GM11168 (cell line): Measurements from ENCODE around the gene CCDC178.
"Not testable (repeated sequence)": the region's sequence is repeated elsewhere in the genome, so short reads cannot be mapped to it uniquely, and the experiment has no call there.

ENCODE experiments used
- in situ Hi-C: fragments of 300-500 bp; cut with MboI; formaldehyde crosslinking; loops from one replicate; pipeline ENCODE4 v1.12.0; 2022; ENCODE audit warnings: low sequenced_read_pairs; ENCODE audit not compliant: unreplicated experiment

CCDC178 gene

GRCh38 chr18:33022370-33022769 is 418.2 kb downstream of the CCDC178 start:
- in situ Hi-C loops: no loop called here

- in situ Hi-C loops: no loop called here
These were observed 419.6 kb downstream of the CCDC178 start for GRCh38 chr18:33020877-33021276.

- in situ Hi-C loops: no loop called here
These were observed 426.3 kb downstream of the CCDC178 start for GRCh38 chr18:33014060-33014796.

GRCh38 chr18:33010149-33010548 is 430.4 kb downstream of the CCDC178 start:
- in situ Hi-C loops: no loop called here

GRCh38 chr18:32998921-32999320 is 441.6 kb downstream of the CCDC178 start:
- in situ Hi-C loops: no loop called here

GRCh38 chr18:32998285-32998684 is 442.2 kb downstream of the CCDC178 start:
- in situ Hi-C loops: no loop called here

GRCh38 chr18:32983721-32984120 is 456.8 kb downstream of the CCDC178 start:
- in situ Hi-C loops: no loop called here

GRCh38 chr18:32980896-32981295 is 459.6 kb downstream of the CCDC178 start:
- in situ Hi-C loops: no loop called here

GRCh38 chr18:32975501-32975900 is 465.0 kb downstream of the CCDC178 start:
- in situ Hi-C loops: no loop called here

GRCh38 chr18:32975163-32975436 is 465.4 kb downstream of the CCDC178 start:
- in situ Hi-C loops: no loop called here

GRCh38 chr18:32974421-32975162 is 465.9 kb downstream of the CCDC178 start:
- in situ Hi-C loops: no loop called here

- in situ Hi-C loops: no loop called here
These were observed 472.3 kb downstream of the CCDC178 start for GRCh38 chr18:32968248-32968647.

- in situ Hi-C loops: no loop called here
These were observed 474.4 kb downstream of the CCDC178 start for GRCh38 chr18:32966141-32966540.

GRCh38 chr18:32961538-32961937 is 479.0 kb downstream of the CCDC178 start:
- in situ Hi-C loops: no loop called here

- in situ Hi-C loops: no loop called here
These were observed 481.8 kb downstream of the CCDC178 start for GRCh38 chr18:32958746-32959145.

- in situ Hi-C loops: no loop called here
These were observed 483.8 kb downstream of the CCDC178 start for GRCh38 chr18:32956591-32957315.

GRCh38 chr18:32952318-32952717 is 488.2 kb downstream of the CCDC178 start:
- in situ Hi-C loops: not testable (repeated sequence)

GRCh38 chr18:32937597-32937996 is 502.9 kb downstream of the CCDC178 start:
- in situ Hi-C loops: no loop called here

GRCh38 chr18:32937066-32937465 is 503.5 kb downstream of the CCDC178 start:
- in situ Hi-C loops: no loop called here

GRCh38 chr18:32934201-32934600 is 506.3 kb downstream of the CCDC178 start:
- in situ Hi-C loops: no loop called here

GRCh38 chr18:32930695-32931301 is 509.7 kb downstream of the CCDC178 start:
- in situ Hi-C loops: no loop called here
